ENCODE results near the gene NFATC4. TPM values are rescaled to one million over a fixed set of nuclear protein-coding genes. Genes with fewer than 3 reads are reported as not detected.

NFATC4 gene
- total RNA-seq, 1 donor from 2014 or later: 13.3 TPM

DNA sequence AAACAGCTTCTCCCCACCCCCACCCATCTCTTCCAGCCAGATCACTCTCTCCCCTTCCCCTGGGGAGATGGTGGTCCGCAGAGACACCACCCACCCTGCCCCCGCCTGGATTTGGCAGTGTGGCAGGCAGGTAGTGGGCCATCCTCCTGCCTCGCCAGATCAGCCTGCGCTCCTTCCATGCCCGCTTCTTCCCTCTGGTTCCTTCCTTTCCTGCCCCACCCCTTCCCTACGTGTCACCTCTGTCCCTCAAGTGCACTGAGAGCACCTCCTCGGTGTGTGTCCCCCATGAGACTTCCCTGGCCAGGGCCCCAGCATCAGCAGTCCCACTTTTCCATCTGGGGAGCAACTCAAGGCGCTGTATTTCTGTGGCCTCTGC, 31.5 kb downstream of the NFATC4 start:
- intact Hi-C loops (cut with DNase I): loop anchor here (2.0 kb wide), 1 partner anchor 33 kb away; no protein-coding TSS in a partner anchor
- no peak for DNase-seq (ENCODE audit: low spot score)

GRCh38 chr14:24399999-24400718, 32.2 kb downstream of the NFATC4 start:
- no peak for DNase-seq (ENCODE audit: low spot score)
- intact Hi-C loops (cut with DNase I): loop anchor here (2.0 kb wide), 1 partner anchor 33 kb away; no protein-coding TSS in a partner anchor

DNA sequence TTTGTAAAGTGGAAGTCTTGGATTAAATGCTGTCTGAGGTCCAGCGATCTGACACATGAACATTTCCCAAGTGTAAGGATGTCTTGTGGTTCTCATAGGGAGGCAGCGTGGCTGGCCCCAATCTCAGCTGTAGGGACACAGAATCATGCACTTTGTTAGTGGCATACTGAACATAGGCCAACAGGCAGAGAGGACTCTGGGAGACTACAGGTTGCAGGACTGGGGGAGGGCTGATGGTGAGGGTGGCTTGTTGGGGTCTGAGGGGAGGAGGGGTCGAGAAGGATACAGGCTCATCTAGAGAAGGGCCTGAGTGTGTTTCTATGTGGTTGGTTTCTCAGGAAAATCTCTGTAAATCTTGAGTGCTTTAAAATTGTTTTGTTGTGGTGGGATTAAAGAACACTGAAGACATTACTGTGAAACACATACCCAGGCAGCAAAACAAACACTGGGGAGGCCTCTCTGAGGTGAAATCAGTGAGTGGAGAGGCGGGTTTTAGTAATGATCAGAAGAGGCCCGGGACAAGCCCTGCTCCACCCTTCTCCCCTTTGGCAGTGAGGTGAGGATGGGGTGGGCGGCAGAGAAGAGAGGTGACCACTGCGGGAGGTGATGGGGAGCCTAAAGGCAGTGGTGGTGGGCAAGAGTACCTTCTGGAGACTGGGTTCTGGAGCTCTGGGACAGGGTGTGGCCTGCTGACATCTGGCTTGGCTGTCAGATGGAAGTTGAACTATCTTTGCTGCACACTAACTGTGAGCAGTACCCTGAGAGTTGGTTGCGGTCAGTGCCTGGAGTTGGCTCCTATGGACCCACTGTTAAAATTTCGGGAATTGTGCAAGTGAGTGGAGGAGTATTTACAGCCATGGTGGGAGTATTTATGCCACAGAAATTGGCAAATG, 34.1 kb downstream of the NFATC4 start:
- DNase-seq (ENCODE audit: low spot score): no peak
- intact Hi-C loops (cut with DNase I): no loop called here

DNA sequence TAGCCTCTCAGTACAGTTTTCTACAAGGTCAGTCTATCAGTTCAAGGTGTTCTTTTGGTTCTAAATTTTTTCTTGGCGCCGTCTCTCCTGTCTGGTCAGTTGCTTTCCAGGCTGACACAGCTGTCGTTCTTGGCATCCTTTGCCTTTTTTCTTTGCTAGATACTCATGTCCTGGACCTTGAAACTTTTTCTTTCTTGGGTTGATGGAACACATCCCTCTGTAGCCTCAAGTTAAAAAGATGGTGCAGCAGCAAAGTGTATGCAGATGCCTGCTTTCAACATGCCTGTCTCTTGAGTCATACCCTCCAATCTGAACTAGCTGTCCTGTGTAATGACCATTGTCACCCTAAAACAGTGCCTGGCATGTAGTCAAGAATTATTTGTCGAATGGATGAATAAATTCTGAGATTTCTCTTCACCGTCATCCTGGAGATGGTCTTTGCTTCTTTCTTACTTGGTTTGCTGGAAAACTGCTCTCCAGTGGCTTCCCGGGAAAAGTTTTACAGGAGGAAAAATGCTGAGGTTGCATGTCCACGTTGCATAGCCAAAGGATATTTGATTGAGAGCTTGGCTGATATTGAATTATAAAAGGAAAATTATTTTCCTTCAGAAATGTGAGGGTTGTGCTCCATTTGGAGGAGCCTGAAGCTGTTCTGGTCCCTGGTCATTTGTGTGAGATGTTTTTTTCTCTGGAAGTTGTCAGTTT, 35.5 kb downstream of the NFATC4 start:
- no peak for DNase-seq (ENCODE audit: low spot score)
- intact Hi-C loops (cut with DNase I): no loop called here

DNA sequence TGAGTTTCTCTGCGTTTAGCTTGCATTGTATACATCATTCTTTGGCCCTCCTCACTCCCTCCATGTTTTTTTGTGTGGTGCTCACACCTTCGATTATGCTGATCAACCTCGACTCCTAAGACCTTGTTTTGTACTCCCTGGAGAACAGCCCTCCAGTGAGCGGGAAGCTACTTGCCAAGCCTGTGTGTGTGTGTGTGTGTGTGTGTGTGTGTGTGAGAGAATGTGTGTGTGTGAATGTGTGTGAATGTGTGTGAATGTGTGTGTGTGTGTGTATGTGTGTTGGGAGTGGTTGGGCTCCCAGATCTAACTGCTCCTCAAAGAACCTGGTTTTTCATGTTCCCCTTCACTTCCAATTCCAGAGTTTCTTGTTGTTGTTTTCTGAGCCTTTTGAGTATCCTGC, 36.8 kb downstream of the NFATC4 start:
- no peak for DNase-seq (ENCODE audit: low spot score)
- intact Hi-C loops (cut with DNase I): no loop called here

DNA sequence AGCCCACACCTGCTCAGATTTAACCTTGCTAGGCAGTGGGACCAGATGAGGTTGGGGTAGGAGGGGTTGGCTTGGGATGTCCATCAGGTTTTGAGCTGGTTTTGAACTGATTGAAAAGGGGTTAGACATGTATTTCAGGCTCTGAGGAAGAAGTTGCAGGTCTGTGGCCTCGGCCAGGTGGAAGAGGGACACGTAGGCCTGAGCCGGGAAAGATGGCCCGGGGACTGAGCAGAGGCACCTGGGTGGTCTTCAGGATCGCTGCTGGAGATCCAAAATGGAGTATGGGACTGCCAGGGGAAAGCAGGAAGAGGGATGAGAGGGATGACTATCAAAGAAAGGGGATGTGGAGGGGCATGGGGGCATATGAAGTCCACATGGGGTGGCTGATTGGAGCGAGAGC, 38.4 kb downstream of the NFATC4 start:
- intact Hi-C loops (cut with DNase I): no loop called here
- DNase-seq (ENCODE audit: low spot score): no peak

DNA sequence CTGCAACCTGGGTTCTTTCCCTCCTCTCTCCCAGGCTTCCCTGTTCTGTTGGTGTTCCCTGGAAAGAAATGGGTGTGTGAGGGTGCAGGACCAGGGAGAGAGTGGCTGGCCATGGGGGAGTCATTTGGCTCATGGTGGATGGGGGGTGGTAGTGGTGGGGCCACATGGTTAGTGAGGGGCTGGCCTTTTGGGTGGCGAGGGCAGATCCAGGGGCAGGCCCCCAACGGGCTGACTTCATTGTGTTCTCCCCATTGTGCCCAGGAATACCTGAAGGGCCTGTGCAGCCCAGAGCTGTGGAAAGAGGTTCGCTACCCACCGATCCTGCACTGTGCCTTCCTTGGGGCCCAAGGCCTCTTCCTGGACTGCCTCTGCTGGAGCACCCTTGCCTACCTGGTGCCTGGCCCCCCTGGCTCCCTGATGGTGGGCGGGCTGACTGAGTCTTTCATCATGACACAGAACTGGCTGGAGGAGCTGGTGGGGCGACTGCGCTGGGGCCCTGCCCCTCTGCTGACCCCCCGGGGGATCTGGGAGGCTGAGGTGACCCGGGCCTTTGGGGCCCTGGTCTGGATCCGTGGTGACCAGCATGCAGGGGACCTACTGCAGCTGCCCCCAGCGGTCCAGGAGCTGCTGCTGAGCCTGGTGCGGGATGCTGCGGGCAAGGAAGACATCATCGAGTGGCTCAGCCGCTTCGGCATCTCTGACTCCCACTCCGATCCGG, 39.8 kb downstream of the NFATC4 start:
- no peak for DNase-seq (ENCODE audit: low spot score)
- intact Hi-C loops (cut with DNase I): no loop called here

DNA sequence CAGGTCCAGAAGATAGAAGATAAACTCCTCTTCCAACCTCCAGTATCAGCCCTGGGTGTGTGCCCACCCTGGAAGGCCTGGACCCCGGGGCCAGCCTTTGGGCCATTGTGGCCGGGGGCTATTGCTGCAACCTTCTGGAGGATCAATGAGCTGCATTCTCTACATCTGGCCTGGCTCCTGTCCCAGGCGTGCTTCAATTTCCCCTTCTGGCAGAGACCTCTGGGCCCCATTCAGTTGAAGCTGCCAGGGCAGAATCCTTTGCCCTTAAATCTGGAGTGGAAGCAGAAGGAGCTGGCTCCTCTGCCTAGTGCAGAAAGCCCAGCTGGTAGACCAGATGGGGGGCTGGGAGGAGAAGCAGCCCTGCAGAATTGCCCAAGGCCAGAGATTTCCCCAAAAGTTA, 40.8 kb downstream of the NFATC4 start:
- intact Hi-C loops (cut with DNase I): no loop called here

DNA sequence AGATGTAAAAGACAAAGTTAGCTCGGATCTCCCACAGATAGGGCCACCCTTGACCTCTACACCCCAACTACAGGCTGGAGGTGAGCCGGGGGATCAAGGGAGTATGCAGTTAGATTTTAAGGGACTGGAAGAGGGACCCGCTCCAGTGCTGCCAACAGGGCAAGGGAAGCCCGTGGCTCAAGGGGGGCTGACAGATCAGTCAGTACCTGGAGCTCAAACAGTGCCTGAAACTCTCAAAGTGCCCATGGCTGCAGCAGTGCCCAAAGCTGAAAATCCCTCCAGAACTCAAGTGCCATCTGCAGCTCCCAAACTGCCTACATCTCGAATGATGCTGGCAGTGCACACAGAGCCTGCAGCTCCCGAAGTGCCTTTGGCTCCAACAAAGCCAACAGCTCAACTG, 41.2 kb downstream of the NFATC4 start:
- intact Hi-C loops (cut with DNase I): no loop called here
- no peak for DNase-seq (ENCODE audit: low spot score)

More for the DNA sequence above, 40.8 kb downstream of the NFATC4 start:
- DNase-seq (ENCODE audit: low spot score): no peak

GRCh38 chr14:24409956-24410355, 42.0 kb downstream of the NFATC4 start:
- intact Hi-C loops (cut with DNase I): no loop called here
- DNase-seq (ENCODE audit: low spot score): no peak

GRCh38 chr14:24411443-24412389, 43.7 kb downstream of the NFATC4 start:
- DNase-seq (ENCODE audit: low spot score): no peak
- intact Hi-C loops (cut with DNase I): no loop called here

DNA sequence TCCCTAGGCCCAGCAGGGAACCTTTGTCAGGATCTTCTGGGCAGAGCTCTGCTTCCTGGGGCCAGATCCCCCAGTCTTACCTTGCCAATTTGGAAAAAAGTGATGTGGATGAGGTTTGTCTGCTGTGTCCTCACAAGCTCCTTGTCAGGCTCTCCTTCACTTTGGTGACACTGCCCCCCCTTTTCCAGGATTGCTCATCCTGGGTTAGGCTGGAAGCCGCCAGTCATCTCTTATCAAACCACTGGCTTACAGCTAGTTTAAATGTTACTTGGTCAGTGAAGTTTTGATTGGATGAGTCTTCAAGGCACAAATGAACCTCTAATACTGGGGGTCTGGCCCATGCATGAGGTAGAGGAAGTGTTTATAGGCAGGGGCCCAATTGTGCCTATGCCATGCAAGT, 46.1 kb downstream of the NFATC4 start:
- intact Hi-C loops (cut with DNase I): no loop called here
- DNase-seq (ENCODE audit: low spot score): no peak

DNA sequence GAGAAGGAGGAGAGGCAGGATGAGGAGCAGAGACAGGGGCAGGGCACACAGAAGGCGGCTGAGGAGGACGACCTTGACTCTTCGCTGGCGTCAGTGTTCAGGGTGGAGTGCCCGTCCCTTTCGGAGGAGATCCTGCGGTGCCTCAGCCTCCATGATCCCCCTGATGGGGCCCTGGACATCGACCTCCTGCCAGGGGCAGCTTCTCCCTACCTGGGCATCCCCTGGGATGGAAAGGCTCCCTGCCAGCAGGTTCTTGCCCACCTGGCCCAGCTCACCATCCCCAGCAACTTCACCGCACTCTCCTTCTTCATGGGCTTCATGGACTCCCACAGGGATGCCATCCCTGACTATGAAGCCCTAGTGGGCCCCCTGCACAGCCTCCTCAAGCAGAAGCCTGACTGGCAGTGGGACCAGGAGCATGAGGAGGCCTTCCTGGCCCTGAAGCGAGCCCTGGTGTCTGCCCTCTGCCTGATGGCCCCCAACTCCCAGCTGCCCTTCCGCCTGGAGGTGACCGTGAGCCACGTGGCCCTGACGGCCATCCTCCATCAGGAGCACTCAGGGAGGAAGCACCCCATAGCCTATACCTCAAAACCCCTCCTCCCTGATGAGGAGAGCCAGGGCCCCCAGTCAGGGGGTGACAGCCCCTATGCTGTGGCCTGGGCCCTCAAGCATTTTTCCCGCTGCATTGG, 46.9 kb downstream of the NFATC4 start:
- intact Hi-C loops (cut with DNase I): no loop called here
- no peak for DNase-seq (ENCODE audit: low spot score)

- no peak for DNase-seq (ENCODE audit: low spot score)
- intact Hi-C loops (cut with DNase I): no loop called here
These were observed 47.7 kb downstream of the NFATC4 start for GRCh38 chr14:24415421-24416253.

- no peak for DNase-seq (ENCODE audit: low spot score)
- intact Hi-C loops (cut with DNase I): no loop called here
These were observed 48.4 kb downstream of the NFATC4 start for GRCh38 chr14:24416254-24416931.

- intact Hi-C loops (cut with DNase I): no loop called here
- no peak for DNase-seq (ENCODE audit: low spot score)
These were observed 49.1 kb downstream of the NFATC4 start for GRCh38 chr14:24416932-24417619.

Data from cardiac septum (tissue), 1 donor.